Kidney (tissue), 14 donors: ENCODE results near the gene PCAT7. TPM values are rescaled to one million over a fixed set of nuclear protein-coding genes. Genes with fewer than 3 reads are reported as not detected.
"Not testable (repeated sequence)": the region's sequence is repeated elsewhere in the genome, so short reads cannot be mapped to it uniquely, and the experiment has no call there.

ENCODE experiments used
- DNase-seq, 5 donors: peaks; one replicate each; pipeline ENCODE4 v3.0.0-alpha.2; 2013 to 2020
- FAIRE-seq: peaks from 2 replicates; lab custom pipeline; 2012; peaks lifted over from hg19 to GRCh38; lab: Jason Lieb, UNC
- H3K27ac ChIP-seq, 2 donors: one replicate each; pipeline ENCODE4 v1.7.0; 2013; ENCODE audit warnings: low read depth in 2 of 2, low read length in 2 of 2, inconsistent platforms in 1 of 2
- H3K27me3 ChIP-seq: one replicate; pipeline ENCODE4 v1.7.1; 2013; ENCODE audit warnings: low read length, inconsistent platforms; ENCODE audit not compliant: control insufficient read depth, insufficient read depth
- H3K36me3 ChIP-seq, 3 donors: one replicate each; pipeline versions ENCODE4 v1.7.0 to v1.7.1; 2013; ENCODE audit warnings: low read length in 3 of 3, control low read depth in 1 of 3, inconsistent platforms in 1 of 3; ENCODE audit not compliant: insufficient read depth in 3 of 3, control insufficient read depth in 2 of 3
- H3K4me1 ChIP-seq, 3 donors: one replicate each; pipeline versions ENCODE4 v1.7.0 to v1.7.1; 2013; ENCODE audit warnings: low read length in 3 of 3, inconsistent platforms in 1 of 3, low read depth in 1 of 3; ENCODE audit not compliant: control insufficient read depth in 2 of 3, insufficient read depth in 2 of 3
- H3K4me3 ChIP-seq, 3 donors: one replicate each; pipeline versions ENCODE4 v1.7.0 to v1.8.1; 2013; ENCODE audit warnings: low read length in 3 of 3, control low read depth in 1 of 3, inconsistent platforms in 1 of 3
- H3K9ac ChIP-seq, 3 donors: one replicate each; pipeline versions ENCODE4 v1.7.0 to v1.7.1; 2013; ENCODE audit warnings: low read length in 3 of 3, control low read depth in 1 of 3, inconsistent platforms in 1 of 3
- H3K9me3 ChIP-seq, 3 donors: one replicate each; pipeline versions ENCODE4 v1.7.0 to v1.7.1; 2013; ENCODE audit warnings: low read length in 3 of 3, control low read depth in 1 of 3, inconsistent platforms in 1 of 3; ENCODE audit not compliant: control insufficient read depth in 2 of 3, insufficient read depth in 1 of 3
- intact Hi-C: fragments of 100-400 bp; cut with DNase I; formaldehyde crosslinking; loops from one replicate; pipeline ENCODE4 v1.11.1; 2022
- polyA plus RNA-seq: library from polyadenylated mRNA; stranded (reverse); fragments of 350-450 nt; fragmentation: Illumina TruSeq; extraction: RNeasy Lipid Tissue Mini Kit (QIAGEN cat#74804); gene quantifications from one replicate; pipeline ENCODE4 v1.2.3, GENCODE V29; 2014; ENCODE audit warnings: low read depth, low replicate concordance; ENCODE audit not compliant: insufficient read depth
- total RNA-seq: library from RNA; stranded (reverse); fragmentation: NEBNext Ultra II Directional; extraction: Animal tissue kit (Norgen Biotek cat#: 25700); gene quantifications from one replicate; pipeline ENCODE4 v1.2.1, GENCODE V29; 2021
- TF ChIP-seq, protein P1 (sequence below): IDR thresholded peaks from 3 replicates; pipeline ENCODE4 v1.5.1; 2012; ENCODE audit warnings: mild to moderate bottlenecking, moderate library complexity, borderline replicate concordance; ENCODE audit not compliant: insufficient read depth; ENCODE audit errors: extremely low read depth
- donor health status: control.
- donor health status: control.
- donor health status: control.
- donor health status: control.
- donor health status: control.
- donor health status: DM: yes; HTN: yes; CAD: no.
- donor health status: Normal renal cell carcinoma (clear cell type).

Gene PCAT7
- total and polyA plus RNA-seq, 2 donors from 2014 or later = 0.28 to 1.5 TPM

- FAIRE-seq (no peak), DNase-seq (no peak)
- Histone ChIP-seq H3K4me3 (no peak overlapping the region), H3K27me3 (no peaks in the 10 kb centered on the region), H3K27ac (no peak overlapping the region), H3K4me1 (no peaks in the 10 kb centered on the region), H3K9me3 (no peaks in the 10 kb centered on the region), H3K36me3 (no peaks in the 10 kb centered on the region), H3K9ac (no peak overlapping the region)
- intact Hi-C loops = no loop called here
- TF ChIP-seq, protein P1, sequence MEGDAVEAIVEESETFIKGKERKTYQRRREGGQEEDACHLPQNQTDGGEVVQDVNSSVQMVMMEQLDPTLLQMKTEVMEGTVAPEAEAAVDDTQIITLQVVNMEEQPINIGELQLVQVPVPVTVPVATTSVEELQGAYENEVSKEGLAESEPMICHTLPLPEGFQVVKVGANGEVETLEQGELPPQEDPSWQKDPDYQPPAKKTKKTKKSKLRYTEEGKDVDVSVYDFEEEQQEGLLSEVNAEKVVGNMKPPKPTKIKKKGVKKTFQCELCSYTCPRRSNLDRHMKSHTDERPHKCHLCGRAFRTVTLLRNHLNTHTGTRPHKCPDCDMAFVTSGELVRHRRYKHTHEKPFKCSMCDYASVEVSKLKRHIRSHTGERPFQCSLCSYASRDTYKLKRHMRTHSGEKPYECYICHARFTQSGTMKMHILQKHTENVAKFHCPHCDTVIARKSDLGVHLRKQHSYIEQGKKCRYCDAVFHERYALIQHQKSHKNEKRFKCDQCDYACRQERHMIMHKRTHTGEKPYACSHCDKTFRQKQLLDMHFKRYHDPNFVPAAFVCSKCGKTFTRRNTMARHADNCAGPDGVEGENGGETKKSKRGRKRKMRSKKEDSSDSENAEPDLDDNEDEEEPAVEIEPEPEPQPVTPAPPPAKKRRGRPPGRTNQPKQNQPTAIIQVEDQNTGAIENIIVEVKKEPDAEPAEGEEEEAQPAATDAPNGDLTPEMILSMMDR = no peak
Measured at GRCh38 chr9:94534901-94535300, 20.0 kb upstream of the PCAT7 start.

- Histone ChIP-seq H3K4me1 (no peaks in the 10 kb centered on the region), H3K9me3 (no peaks in the 10 kb centered on the region), H3K4me3 (no peak overlapping the region), H3K9ac (no peak overlapping the region), H3K27ac (no peak overlapping the region), H3K27me3 (no peaks in the 10 kb centered on the region), H3K36me3 (no peaks in the 10 kb centered on the region)
- FAIRE-seq (no peak), DNase-seq (no peak)
- intact Hi-C loops = no loop called here
- TF ChIP-seq, protein P1 = no peak
Measured at GRCh38 chr9:94538908-94539307, 16.0 kb upstream of the PCAT7 start.

DNA sequence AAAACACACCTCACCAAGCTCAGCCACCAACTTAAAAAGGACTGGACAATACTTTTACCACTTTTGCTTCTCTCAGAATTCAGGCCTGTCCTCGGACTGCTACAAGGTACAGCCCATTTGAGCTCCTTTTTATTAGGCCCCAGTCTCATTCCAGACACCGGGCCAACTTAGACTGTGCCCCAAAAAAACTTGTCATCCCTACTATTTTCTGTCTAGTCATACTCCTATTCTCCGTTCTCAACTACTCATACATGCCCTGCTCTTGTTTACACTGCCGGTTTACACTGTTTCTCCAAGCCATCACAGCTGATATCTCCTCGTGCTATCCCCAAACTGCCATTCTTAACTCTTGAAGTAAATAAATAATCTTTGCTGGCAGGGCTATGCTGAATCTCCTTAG lies 10.5 kb upstream of the PCAT7 start:
- not testable (repeated sequence) for H3K4me1 ChIP-seq, H3K27me3 ChIP-seq, FAIRE-seq

GRCh38 chr9:94545940-94546339 lies 8.9 kb upstream of the PCAT7 start:
- Histone ChIP-seq H3K4me3 (no peak overlapping the region), H3K36me3 (no peaks in the 10 kb centered on the region), H3K27ac (no peak overlapping the region), H3K9ac (no peak overlapping the region), H3K27me3 (no peaks in the 10 kb centered on the region), H3K9me3 (no peaks in the 10 kb centered on the region), H3K4me1 (no peaks in the 10 kb centered on the region)
- TF ChIP-seq, protein P1 = no peak
- FAIRE-seq = no peak
- intact Hi-C loops = no loop called here
- DNase-seq = no peak

More for the DNA sequence above, 10.5 kb upstream of the PCAT7 start:
- H3K36me3 ChIP-seq, intact Hi-C loops, DNase-seq, H3K9me3 ChIP-seq, H3K27ac ChIP-seq, H3K9ac ChIP-seq, H3K4me3 ChIP-seq: not testable (repeated sequence)
